HEK293T (cell line): ENCODE measurements around the gene B3GNT7.

Experiments used
- CTCF ChIA-PET: fragments of 350-600 bp; formaldehyde crosslinking; extraction: SDS; loops from one replicate; lab custom pipeline; 2021; ENCODE audit warnings: antibody characterized with exemption, inconsistent platforms; lab: Yijun Ruan, JAX
- POLR2A ChIA-PET: fragments of 350-600 bp; formaldehyde crosslinking; extraction: SDS; loops from one replicate; lab custom pipeline; 2020; ENCODE audit warnings: antibody characterized with exemption, inconsistent platforms; lab: Yijun Ruan, JAX
- DNase-seq: peaks from one replicate; pipeline ENCODE4 v3.0.0; 2012; ENCODE audit warnings: mixed read lengths; ENCODE audit errors: extremely low spot score
- ARNT ChIP-seq: fragments of 450-650 bp; IDR thresholded peaks from 2 replicates; pipeline ENCODE4 v1.6.1; 2017; ENCODE audit warnings: mild to moderate bottlenecking
- BHLHE40 ChIP-seq: fragments of 450-650 bp; IDR thresholded peaks from 2 replicates; pipeline ENCODE4 v1.6.1; 2016; ENCODE audit warnings: mild to moderate bottlenecking, moderate library complexity, borderline replicate concordance
- CTBP1 ChIP-seq: fragments of 450-650 bp; IDR thresholded peaks from 2 replicates; pipeline ENCODE4 v1.6.1; 2016; ENCODE audit warnings: borderline replicate concordance
- ELF4 ChIP-seq: fragments of 450-650 bp; IDR thresholded peaks from 2 replicates; pipeline ENCODE4 v1.6.1; 2017; ENCODE audit warnings: antibody characterized with exemption
- FOXA1 ChIP-seq: fragments of 450-650 bp; IDR thresholded peaks from 2 replicates; pipeline ENCODE4 v1.6.1; 2016; ENCODE audit warnings: mild to moderate bottlenecking
- FOXK2 ChIP-seq: fragments of 450-650 bp; IDR thresholded peaks from 2 replicates; pipeline ENCODE4 v1.6.1; 2016; ENCODE audit warnings: mild to moderate bottlenecking
- FOXM1 ChIP-seq: fragments of 450-650 bp; IDR thresholded peaks from 2 replicates; pipeline ENCODE4 v1.6.1; 2017; ENCODE audit warnings: mild to moderate bottlenecking, borderline replicate concordance
- HDGF ChIP-seq: fragments of 450-650 bp; IDR thresholded peaks from 2 replicates; pipeline ENCODE4 v1.6.1; 2017; ENCODE audit warnings: antibody characterized with exemption, borderline replicate concordance
- L3MBTL2 ChIP-seq: fragments of 450-650 bp; conservative IDR thresholded peaks from 2 replicates; pipeline ENCODE4 v1.6.1; 2016; ENCODE audit warnings: mild to moderate bottlenecking
- LEF1 ChIP-seq: fragments of 450-650 bp; IDR thresholded peaks from 2 replicates; pipeline ENCODE4 v1.6.1; 2017; ENCODE audit warnings: mild to moderate bottlenecking, borderline replicate concordance
- NFRKB ChIP-seq: fragments of 450-650 bp; IDR thresholded peaks from 2 replicates; pipeline ENCODE4 v1.6.1; 2016; ENCODE audit warnings: mild to moderate bottlenecking, moderate library complexity
- SP1 ChIP-seq: fragments of 450-650 bp; IDR thresholded peaks from 2 replicates; pipeline ENCODE4 v1.6.1; 2017
- SUZ12 ChIP-seq: fragments of 450-650 bp; IDR thresholded peaks from 2 replicates; pipeline ENCODE4 v1.6.1; 2016; ENCODE audit warnings: mild to moderate bottlenecking
- TARDBP ChIP-seq: fragments of 450-650 bp; IDR thresholded peaks from 2 replicates; pipeline ENCODE4 v1.6.1; 2016
- ZNF384 ChIP-seq: fragments of 450-650 bp; IDR thresholded peaks from 2 replicates; pipeline ENCODE4 v1.6.1; 2016
- TF ChIP-seq, protein P1 (sequence below): fragments of 450-650 bp; IDR thresholded peaks from 2 replicates; pipeline ENCODE4 v1.6.1; 2016

Gene B3GNT7

DNA sequence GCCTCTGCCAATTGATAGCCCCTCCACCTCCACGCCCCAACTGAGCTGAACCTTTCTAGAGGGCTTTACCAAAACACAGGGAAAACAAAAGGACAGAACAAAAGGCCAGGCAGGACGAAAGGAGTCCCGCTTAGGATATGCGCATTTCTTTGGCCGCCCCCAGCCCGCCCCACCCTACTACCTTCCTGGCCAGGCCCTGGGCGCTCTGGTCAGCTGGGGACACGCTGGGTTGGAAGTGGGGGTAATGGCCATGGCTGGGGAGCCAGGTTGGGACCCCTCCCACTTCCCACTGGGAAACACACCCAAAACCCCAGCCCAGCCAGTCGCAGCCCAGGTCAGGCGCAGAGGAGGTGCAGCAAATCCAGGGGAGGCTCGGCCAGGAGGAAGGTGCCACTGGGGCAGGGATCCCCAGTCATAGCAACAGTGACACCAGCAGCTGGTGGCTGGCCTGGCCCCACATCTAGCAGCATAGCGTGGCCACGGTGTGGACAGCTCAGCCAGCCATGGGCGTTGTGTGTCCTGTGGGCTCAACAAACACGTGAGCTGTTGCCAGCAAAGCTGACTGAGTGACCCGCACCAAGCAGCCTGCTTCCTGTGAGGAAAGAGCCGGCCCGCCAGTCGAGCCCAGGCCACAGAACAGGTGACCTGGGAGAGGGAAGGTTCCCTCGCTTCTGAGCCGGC lies 24.6 kb upstream of the B3GNT7 start:
- POLR2A ChIA-PET: no interaction called here
- CTCF ChIA-PET: no interaction called here
- DNase-seq: no peak
- TF ChIP-seq, protein P1, sequence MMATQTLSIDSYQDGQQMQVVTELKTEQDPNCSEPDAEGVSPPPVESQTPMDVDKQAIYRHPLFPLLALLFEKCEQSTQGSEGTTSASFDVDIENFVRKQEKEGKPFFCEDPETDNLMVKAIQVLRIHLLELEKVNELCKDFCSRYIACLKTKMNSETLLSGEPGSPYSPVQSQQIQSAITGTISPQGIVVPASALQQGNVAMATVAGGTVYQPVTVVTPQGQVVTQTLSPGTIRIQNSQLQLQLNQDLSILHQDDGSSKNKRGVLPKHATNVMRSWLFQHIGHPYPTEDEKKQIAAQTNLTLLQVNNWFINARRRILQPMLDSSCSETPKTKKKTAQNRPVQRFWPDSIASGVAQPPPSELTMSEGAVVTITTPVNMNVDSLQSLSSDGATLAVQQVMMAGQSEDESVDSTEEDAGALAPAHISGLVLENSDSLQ: no peak
- TF ChIP-seq SP1 (no peak), L3MBTL2 (no peak), SUZ12 (no peak), HDGF (no peak), CTBP1 (no peak), ARNT (no peak), FOXK2 (no peak), TARDBP (no peak), ELF4 (no peak), ZNF384 (no peak)

DNA sequence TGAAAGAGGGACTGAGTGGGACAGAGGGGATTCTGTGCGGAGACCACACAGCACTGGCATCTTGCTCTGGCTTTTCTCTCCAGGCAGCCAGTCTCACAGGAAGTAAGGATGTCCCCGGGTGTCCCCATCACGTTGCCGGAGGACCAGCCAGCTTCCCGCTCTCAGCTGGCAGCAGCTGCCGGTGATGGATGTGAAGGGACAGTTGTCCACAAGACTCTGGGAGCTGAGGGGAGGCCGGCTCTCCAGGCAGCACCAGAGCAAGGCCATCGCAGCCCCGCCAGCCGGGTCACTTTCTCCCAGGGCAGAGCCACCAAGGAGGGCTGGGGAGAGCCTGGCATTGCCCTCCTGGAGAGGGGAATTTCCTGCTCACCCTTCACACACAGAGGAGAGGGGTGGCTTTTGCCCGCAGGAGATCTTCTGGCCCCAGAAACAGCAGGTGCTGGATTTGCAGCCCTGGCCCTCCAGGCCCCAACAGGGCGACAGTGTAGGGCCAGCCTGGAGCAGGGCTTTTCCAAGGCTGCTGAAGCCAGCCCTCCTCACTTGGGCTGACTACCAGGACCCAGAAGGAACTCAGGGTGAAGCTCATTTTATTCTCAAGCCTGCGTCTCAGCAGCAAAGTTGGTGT lies 24.0 kb upstream of the B3GNT7 start:
- CTCF ChIA-PET: no interaction called here
- POLR2A ChIA-PET: no interaction called here
- no peak for DNase-seq
- TF ChIP-seq ELF4 (no peak), ZNF384 (no peak), LEF1 (no peak), CTBP1 (no peak), L3MBTL2 (no peak), FOXA1 (no peak), FOXM1 (no peak), NFRKB (no peak), BHLHE40 (no peak), HDGF (no peak), TARDBP (no peak)
- TF ChIP-seq, protein P1: no peak

DNA sequence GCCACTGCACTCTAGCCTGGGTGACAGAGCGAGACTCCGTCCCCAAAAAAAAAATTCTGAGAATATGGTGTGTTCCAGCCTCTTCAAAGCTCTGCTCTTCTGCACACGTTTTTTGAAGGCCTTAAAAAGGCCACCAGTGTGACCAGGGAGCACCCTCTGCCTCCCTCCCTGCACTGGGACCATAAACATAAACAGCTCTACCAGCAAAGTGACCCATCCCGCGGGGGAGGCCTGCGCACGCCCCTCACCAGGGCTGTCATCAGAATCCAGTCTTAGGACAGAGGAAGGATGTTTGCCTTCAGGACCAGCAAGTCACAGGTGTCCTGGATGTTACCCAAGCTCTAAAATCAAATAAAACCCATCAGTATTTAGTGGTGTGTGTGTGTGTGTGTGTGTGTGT lies 23.2 kb upstream of the B3GNT7 start:
- DNase-seq: no peak
- ChIA-PET CTCF (no interaction called here), POLR2A (interaction anchor here (0.6 kb wide), 1 partner anchor 59 kb away, joined by 3 read pairs; no protein-coding TSS in a partner anchor)
- TF ChIP-seq FOXM1 (no peak), FOXA1 (no peak), FOXK2 (no peak), SUZ12 (no peak), ELF4 (no peak), TARDBP (no peak), NFRKB (no peak), SP1 (no peak), ZNF384 (no peak), ARNT (no peak), L3MBTL2 (no peak), LEF1 (no peak), CTBP1 (no peak), BHLHE40 (no peak), HDGF (no peak)
- TF ChIP-seq, protein P1: no peak

DNA sequence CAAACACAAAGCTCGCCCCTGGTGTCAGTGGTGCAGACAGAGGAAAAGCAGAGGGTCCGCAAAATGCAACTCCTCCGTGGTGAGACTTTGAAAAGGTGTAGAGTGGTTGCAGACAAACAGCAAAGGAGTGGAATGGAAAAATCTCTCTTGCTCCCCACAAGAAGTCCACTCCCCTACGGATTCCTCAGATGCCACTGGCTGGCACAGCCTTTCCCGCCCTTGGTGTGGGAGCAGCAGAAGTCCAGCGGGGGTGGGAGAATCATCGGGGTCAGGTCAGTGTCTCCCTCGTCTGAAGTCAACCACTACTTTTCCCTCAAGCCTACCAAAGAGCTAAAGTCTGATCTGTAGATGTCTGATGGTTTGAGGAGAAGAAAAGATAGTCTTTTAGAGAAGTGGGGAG lies 22.3 kb upstream of the B3GNT7 start:
- ChIA-PET CTCF (no interaction called here), POLR2A (no interaction called here)
- no peak for TF ChIP-seq NFRKB
- TF ChIP-seq FOXA1: no peak
- no peak for TF ChIP-seq FOXM1
- no peak for TF ChIP-seq FOXK2
- TF ChIP-seq BHLHE40: no peak
- TF ChIP-seq, protein P1: no peak
- TF ChIP-seq ELF4: no peak
- TF ChIP-seq CTBP1: no peak
- no peak for TF ChIP-seq L3MBTL2
- TF ChIP-seq SUZ12: no peak
- TF ChIP-seq SP1: no peak
- TF ChIP-seq HDGF: no peak
- no peak for TF ChIP-seq ZNF384
- TF ChIP-seq ARNT: no peak
- TF ChIP-seq TARDBP: no peak
- TF ChIP-seq LEF1: no peak
- no peak for DNase-seq

DNA sequence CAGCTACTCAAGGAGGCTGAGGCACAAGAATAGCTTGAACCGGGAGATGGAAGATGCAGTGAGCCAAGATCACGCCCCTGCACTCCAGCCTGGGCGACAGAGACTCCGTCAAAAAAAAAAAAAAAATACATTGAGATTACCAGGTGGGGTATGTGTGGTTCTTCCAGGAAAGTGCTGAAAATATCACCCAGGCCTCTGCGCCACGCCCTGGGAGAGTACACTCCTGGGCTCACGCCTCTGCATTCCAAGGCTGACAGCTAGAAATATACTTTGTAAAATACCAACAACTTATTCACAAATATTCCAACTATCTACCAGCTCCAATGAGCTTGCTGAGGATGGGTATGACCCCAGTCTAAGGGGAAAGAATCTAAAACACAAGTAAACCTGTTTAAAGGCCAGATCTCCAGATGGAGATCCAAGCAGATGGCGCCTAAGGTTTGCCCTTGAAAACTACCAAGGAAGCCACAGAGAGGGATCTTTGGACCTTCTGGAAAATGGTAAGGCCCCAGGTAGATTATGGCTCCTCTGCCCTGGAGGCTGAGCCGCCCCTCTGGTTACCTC lies 21.6 kb upstream of the B3GNT7 start:
- no peak for DNase-seq
- POLR2A ChIA-PET: no interaction called here
- CTCF ChIA-PET: no interaction called here
- TF ChIP-seq HDGF (no peak), LEF1 (no peak), L3MBTL2 (no peak), FOXK2 (no peak), CTBP1 (no peak), FOXM1 (no peak), FOXA1 (no peak), NFRKB (no peak), TARDBP (no peak), ARNT (no peak)
- TF ChIP-seq, protein P1: no peak
